Pancreas (tissue), 10 donors: ENCODE data around the gene GALNT17. TPM values are rescaled to one million over a fixed set of nuclear protein-coding genes. Genes with fewer than 3 reads are reported as not detected.

ENCODE experiments used
- ATAC-seq, 4 donors: fragments of 200-7000 bp; cut with Tn5 transposase; one replicate each; pipeline versions ENCODE4 v1.8.0 to v1.9.1; 2020; ENCODE audit warnings: mild to moderate bottlenecking in 4 of 4, moderate library complexity in 4 of 4
- DNase-seq, 6 donors: peaks; one replicate each; pipeline ENCODE4 v3.0.0-alpha.2; 2020
- FAIRE-seq: peaks from 2 replicates; lab custom pipeline; 2012; peaks lifted over from hg19 to GRCh38; lab: Jason Lieb, UNC
- H3K27ac ChIP-seq, 4 donors: fragments of 200-600 bp; sonication (generic); 1 replicate in 3 of 4; 2 replicates in 1 of 4; pipeline versions ENCODE4 v1.5.0 to v1.8.0; 2020
- H3K27me3 ChIP-seq, 4 donors: fragments of 200-600 bp; one replicate each; pipeline ENCODE4 v1.8.0; 2021
- H3K36me3 ChIP-seq, 3 donors: fragments of 200-600 bp; sonication (generic) in 1 of 3; one replicate each; pipeline versions ENCODE4 v1.5.0 to v1.8.0; 2020 to 2021
- H3K4me1 ChIP-seq, 3 donors: fragments of 200-600 bp; one replicate each; pipeline ENCODE4 v1.8.0; 2021
- H3K4me3 ChIP-seq, 4 donors: fragments of 200-600 bp; sonication (generic) in 2 of 4; one replicate each; pipeline versions ENCODE4 v1.5.0 to v1.8.0; 2020 to 2021
- H3K9me3 ChIP-seq, 4 donors: fragments of 200-600 bp; one replicate each; pipeline ENCODE4 v1.8.0; 2021
- WGBS, 2 donors: extraction: QIAGEN DNeasy Blood & Tissue Kit; methylation state at CpG; one replicate each; pipeline ENCODE4 v1.1.7; 2013; 5-methylcytosine and 5-hydroxymethylcytosine counted together
- intact Hi-C, 3 donors: fragments of 100-400 bp; cut with DNase I; formaldehyde crosslinking; loops; one replicate each; pipeline versions ENCODE4 v1.11.1 to v1.14.2; 2022
- polyA plus RNA-seq, 2 donors: library from polyadenylated mRNA; stranded (reverse); fragments of 200-250 nt; gene quantifications; one replicate each; pipeline ENCODE4 v1.2.3, GENCODE V29; 2013
- total RNA-seq, 6 donors: library from RNA; stranded (reverse); fragmentation: NEBNext Ultra II Directional in 4 of 6; extraction: Animal tissue kit (Norgen Biotek cat#: 25700) in 4 of 6; gene quantifications; one replicate each; pipeline versions ENCODE4 v1.2.1 to v1.2.4, GENCODE V29; 2021 to 2023
- TF ChIP-seq, protein P1 (sequence below), 4 donors: fragments of 200-600 bp; sonication (generic) in 3 of 4; IDR thresholded peaks; one replicate each; pipeline versions ENCODE4 v1.5.0 to v1.8.0; 2021; ENCODE audit warnings: antibody characterized with exemption in 4 of 4
- donor health status: healthy with polysubstance abuse.
- donor health status: DM: no; HTN: no; CAD: no; lungs with moderate emphysema.
- donor health status: DM: no; HTN: no; CAD: no.
- donor health status: control.
- donor health status: control.
- donor health status: Bipolar disorder and iron deficiency.
- donor health status: DM: yes; HTN: yes; CAD: no.
- donor health status: DM: no; HTN: no; CAD: no.
- donor health status: DM: no; HTN: no; CAD: no.
- donor health status: DM: yes; HTN: yes; CAD: no.

The GALNT17 gene
- total and polyA plus RNA-seq, 8 donors: 0.70 to 4.6 (median 2.9) TPM

DNA sequence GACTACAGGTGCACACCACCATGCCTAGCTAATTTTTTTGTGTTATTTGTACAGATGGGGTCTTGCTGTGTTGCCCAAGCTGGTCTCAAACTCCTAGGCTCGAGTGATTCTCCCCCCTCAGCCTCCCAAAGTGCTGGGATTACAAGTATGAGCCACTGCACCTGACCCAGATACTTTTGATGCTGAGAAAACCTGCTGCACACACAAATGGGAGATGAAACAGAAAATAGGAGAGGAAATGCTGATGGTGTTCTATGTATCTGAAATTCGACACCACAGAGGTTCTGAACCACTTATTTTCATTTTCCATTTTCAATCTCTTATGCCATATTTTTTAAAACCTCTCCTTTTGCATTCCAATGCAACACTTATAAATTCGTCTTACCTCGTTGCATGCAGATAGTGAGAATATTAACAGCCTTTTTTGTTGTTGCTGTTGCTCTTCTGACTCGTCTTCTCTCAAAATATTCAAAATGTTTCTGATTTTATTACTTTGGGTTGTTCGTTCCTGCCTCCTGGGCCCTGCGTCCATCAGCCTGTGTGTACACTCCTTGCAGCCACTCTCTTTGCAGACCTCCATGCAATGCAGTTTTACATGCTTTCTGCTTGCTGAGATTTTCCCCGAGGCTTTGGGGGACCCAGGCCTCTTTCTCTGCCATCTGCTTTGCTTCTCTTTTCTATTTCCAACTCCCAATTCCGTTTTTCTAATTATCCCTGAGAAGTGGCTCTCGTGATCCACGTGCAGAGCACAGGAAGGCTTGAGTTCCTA is 556.1 kb downstream of the GALNT17 start:
- FAIRE-seq (no peak), DNase-seq (no peak), ATAC-seq (no peak)
- H3K27me3 ChIP-seq: no peaks in the 10 kb centered on the region
- TF ChIP-seq, protein P1, sequence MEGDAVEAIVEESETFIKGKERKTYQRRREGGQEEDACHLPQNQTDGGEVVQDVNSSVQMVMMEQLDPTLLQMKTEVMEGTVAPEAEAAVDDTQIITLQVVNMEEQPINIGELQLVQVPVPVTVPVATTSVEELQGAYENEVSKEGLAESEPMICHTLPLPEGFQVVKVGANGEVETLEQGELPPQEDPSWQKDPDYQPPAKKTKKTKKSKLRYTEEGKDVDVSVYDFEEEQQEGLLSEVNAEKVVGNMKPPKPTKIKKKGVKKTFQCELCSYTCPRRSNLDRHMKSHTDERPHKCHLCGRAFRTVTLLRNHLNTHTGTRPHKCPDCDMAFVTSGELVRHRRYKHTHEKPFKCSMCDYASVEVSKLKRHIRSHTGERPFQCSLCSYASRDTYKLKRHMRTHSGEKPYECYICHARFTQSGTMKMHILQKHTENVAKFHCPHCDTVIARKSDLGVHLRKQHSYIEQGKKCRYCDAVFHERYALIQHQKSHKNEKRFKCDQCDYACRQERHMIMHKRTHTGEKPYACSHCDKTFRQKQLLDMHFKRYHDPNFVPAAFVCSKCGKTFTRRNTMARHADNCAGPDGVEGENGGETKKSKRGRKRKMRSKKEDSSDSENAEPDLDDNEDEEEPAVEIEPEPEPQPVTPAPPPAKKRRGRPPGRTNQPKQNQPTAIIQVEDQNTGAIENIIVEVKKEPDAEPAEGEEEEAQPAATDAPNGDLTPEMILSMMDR (IDR thresholded peaks at IDR 0.05): no peak
- no peaks in the 10 kb centered on the region for H3K9me3 ChIP-seq
- no peaks in the 10 kb centered on the region for H3K36me3 ChIP-seq
- no peak overlapping the region for H3K4me3 ChIP-seq
- intact Hi-C loops: no loop called here
- no peak overlapping the region for H3K27ac ChIP-seq
- H3K4me1 ChIP-seq: no peaks in the 10 kb centered on the region
- 72 to 76% methylated on average over 11 of the region's 11 CpGs for WGBS, 2 donors

DNA sequence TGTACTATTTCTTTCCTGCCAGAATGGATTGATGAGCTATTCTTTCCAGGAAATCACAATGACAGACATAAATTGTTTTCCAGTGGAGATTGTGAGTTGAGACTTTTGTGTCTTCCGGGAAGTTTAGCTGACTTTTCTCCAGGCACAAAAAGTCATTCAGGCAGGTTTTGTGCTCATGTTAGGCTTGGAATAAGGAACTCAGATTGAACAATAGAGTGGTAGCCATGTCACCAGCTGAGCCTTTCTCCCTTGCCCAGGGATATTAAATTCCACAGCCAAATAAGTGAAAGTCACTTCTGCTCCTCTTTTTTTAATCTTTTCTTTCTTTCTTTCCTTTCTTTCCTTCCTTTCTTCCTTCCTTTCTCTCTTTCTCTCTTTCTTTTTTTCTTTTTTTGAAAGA is 559.6 kb downstream of the GALNT17 start:
- DNase-seq: no peak
- WGBS, 2 donors: 63 to 67% methylated on average over 1 of the region's 1 CpG
- Histone ChIP-seq H3K4me1 (no peaks in the 10 kb centered on the region), H3K36me3 (no peaks in the 10 kb centered on the region), H3K27me3 (no peaks in the 10 kb centered on the region), H3K27ac (no peak overlapping the region), H3K9me3 (no peaks in the 10 kb centered on the region), H3K4me3 (no peak overlapping the region)
- TF ChIP-seq, protein P1 (IDR thresholded peaks at IDR 0.05): no peak
- no peak for FAIRE-seq
- ATAC-seq: no peak
- intact Hi-C loops: no loop called here

DNA sequence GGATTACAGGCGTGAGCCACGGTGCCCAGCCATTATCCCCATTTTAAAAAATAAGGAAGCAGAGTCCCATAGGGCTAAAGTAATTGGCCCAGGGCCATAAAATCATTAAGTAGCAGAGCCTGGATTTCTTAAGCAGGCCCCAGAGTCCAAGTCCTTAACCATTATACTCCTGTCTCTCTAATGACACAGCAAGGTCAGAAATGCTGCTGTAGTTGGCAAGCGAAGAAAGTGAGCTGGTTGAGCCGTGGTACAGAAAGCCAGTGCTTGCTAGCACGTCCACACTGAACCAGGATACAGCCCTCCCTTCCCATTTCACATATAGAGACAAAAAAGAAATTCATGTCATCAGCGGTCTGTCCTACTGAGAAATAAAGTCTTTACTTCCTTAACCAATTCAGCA is 562.7 kb downstream of the GALNT17 start:
- Histone ChIP-seq H3K36me3 (no peaks in the 10 kb centered on the region), H3K9me3 (no peaks in the 10 kb centered on the region), H3K27ac (no peak overlapping the region), H3K4me3 (no peak overlapping the region), H3K27me3 (no peaks in the 10 kb centered on the region), H3K4me1 (no peaks in the 10 kb centered on the region)
- FAIRE-seq: no peak
- TF ChIP-seq, protein P1 (IDR thresholded peaks at IDR 0.05): no peak
- ATAC-seq: no peak
- WGBS, 2 donors: 90 to 91% methylated on average over 6 of the region's 6 CpGs
- no peak for DNase-seq
- intact Hi-C loops: no loop called here

DNA sequence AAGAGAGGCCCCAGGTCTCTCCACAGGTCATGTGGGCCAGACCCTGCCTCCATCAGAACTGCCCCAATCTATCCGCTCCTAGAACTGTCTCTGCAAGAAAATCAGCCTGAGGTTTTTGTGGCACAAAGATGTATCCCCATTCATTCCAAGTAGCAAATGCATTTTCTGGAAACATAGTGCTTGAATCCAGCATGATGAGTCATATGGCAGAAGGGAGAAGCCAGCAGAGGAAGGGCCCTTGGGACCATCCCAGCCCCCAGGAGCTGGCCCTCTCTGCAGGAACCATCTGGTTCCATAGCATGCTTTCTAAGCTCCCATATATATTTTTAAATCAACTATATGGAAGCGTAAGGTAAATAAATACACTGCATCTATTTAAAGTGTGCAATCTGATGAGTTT is 563.2 kb downstream of the GALNT17 start:
- 96 to 98% methylated on average over 2 of the region's 2 CpGs for WGBS, 2 donors
- H3K27me3 ChIP-seq: no peaks in the 10 kb centered on the region
- intact Hi-C loops: no loop called here
- no peak overlapping the region for H3K27ac ChIP-seq
- FAIRE-seq (no peak), DNase-seq (no peak), ATAC-seq (no peak)
- no peaks in the 10 kb centered on the region for H3K9me3 ChIP-seq
- no peaks in the 10 kb centered on the region for H3K36me3 ChIP-seq
- H3K4me1 ChIP-seq: no peaks in the 10 kb centered on the region
- TF ChIP-seq, protein P1 (IDR thresholded peaks at IDR 0.05): no peak
- no peak overlapping the region for H3K4me3 ChIP-seq

DNA sequence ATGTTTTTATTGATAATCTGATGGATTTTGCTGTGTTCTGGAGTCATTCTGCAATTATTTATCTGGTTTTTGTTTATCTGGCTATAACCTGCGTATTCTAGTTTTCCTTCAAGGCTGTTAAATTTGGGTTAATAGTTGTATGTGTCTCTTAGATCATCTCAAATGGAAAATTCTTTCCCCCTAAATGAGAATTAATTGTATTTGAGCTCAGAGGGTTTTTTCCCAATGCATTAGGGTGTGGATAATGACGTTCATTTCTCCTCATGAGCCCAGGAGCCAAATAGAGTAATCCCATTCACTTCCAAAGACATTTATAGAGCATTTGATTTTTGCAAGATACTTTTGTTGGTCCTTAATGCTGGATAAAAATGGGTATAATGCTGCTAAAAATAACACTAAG is 564.6 kb downstream of the GALNT17 start:
- no peaks in the 10 kb centered on the region for H3K9me3 ChIP-seq
- 83 to 84% methylated on average over 2 of the region's 2 CpGs for WGBS, 2 donors
- no peaks in the 10 kb centered on the region for H3K36me3 ChIP-seq
- H3K27me3 ChIP-seq: no peaks in the 10 kb centered on the region
- H3K27ac ChIP-seq: no peak overlapping the region
- ATAC-seq: no peak
- intact Hi-C loops: no loop called here
- FAIRE-seq: no peak
- H3K4me1 ChIP-seq: no peaks in the 10 kb centered on the region
- H3K4me3 ChIP-seq: no peak overlapping the region
- no peak for DNase-seq
- TF ChIP-seq, protein P1 (IDR thresholded peaks at IDR 0.05): no peak
